NCI-H146 treated with DMSO at 0.1 percent for 48 hours (cell line): ENCODE data around the gene RNF217.

Source experiments
- DNase-seq: peaks from one replicate; lab custom pipeline; 2025; ENCODE audit not compliant: unreplicated experiment; lab: John Stamatoyannopoulos, UW

Gene RNF217

DNA sequence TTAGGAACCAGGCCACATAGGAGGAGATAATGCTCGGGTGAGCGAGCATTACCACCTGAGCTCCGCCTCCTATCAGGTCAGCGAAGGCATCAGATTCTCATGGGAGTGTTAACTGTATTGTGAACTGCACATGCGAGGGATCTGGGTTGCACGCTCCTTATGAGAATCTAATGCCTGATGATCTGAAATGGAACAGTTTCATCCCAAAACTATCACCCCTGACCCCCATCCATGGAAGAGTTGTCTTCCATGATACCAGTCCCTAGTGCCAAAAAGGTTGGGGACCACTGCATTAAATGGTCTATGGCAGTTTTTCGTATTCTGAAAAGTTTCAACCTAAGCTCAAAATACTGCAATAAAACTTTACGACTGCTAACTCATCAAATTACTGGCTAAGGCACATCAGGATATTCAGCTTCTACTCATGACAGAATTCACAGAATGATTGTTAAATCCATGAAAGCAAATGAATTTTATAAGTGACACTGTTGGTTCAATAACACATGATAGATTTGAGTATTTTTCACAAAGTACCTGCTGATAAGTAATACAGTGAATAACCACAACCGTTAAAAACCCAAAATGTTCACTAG is 25.9 kb downstream of the RNF217 start:
- no peak for DNase-seq

DNA sequence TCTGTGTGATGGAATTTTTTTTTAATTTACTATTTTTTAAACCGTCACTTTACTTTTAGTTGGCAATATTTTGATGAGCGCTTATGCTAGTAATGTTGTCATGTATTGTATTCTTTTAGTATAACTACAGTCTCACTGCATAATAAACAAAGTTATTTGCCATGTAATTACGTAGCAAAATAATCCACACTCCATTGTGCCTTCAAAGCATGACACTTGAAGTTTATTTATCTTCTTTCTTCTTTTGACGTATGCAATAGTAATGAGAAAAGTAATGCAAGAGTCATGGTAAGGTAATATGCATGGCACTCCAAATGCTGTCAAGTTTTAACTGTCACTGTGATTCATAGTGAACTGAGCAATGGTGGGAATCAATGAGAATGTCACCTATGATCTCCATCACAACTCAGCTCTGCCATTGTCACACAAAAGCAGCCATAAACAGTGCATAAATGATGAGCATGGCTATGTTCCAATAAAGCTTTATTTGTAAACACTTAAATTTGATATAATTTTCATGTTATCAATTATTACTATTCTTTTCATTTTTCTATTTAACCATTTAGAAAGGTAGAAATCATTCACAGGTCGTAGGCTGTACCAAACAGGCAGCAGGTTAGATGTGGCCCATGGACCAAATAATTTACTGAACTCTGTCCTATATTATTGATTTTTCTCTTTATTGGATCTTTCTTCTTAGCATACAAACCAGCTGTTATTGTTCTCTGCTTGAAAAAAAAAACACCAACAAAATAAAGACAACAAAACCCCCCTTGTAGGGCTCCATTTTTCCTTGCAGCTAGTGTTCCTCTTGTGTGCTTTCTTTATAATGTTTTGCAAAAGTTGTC is 27.1 kb downstream of the RNF217 start:
- DNase-seq, result no peak

- no peak for DNase-seq
Measured at GRCh38 chr6:124990988-124991387, 28.8 kb downstream of the RNF217 start.

GRCh38 chr6:124991764-124992295 is 29.6 kb downstream of the RNF217 start:
- no peak for DNase-seq

DNA sequence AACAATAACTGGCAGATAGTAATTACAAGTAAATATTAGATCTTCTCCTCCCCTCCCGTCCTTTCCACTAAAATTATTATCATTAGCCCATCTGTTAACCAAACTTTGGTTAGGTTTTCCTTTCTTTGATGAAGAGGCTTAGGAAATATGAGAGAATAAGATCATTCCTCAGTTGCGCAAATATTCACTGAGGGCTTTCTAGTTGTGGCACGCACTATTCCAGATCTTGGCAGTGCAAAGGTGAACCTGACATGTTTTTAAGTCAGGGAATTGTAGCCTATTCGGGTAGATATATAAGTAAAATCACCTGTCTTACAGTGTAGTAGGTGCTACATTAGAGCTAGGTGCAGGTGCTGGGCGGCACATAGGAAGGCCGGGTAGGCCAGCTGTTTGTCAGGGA is 31.1 kb downstream of the RNF217 start:
- DNase-seq, result peak; percentile 38

DNA sequence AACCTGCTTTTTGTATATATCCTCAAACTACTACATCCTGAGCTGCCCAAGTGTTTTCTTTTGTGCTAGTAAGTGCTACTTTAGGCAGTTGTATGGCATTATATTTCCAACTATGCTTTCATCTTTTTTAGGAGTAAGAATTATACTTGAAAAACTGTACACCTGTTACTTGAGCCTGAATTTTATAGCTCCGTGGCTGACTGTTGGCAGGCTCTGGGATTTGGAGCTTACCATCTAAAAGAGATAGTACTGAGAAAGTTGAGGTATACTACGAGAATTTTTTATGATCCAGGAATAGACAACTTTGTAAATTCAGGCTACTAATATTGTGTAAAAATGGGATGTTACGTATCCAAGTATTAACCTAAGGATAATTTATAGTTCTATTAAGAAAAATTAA is 32.4 kb downstream of the RNF217 start:
- no peak for DNase-seq

GRCh38 chr6:124995131-124995530 is 32.9 kb downstream of the RNF217 start:
- DNase-seq, result no peak

DNA sequence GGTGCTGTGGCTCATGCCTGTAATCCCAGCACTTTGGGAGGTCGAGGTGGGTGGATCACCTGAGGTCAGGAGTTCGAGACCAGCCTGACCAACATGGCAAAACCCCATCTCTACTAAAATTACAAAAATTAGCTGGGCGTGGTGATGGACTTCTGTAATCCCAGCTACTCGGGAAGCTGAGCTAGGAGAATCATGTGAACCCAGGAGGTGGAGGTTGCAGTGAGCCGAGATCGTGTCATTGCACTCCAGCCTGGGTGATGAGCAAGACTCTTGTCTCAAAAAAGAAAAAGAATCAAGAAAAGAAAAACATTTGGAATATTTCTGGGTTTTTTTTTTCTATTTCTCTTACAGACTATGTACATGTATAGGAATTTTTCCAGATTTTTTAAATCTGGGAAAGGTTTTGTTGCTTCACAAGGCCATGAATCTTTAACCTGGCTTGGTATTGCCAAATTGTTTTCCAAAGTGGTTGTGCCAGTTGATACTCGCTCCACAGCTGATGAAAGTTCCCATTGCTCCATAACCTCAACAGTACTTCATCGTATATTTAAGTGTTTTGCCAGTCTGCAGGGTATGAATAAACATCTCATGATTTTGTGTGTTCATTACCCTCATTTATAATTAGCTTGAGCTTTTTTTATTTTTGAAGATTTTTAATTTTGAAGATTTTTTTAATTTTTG is 33.5 kb downstream of the RNF217 start:
- DNase-seq, result no peak

DNA sequence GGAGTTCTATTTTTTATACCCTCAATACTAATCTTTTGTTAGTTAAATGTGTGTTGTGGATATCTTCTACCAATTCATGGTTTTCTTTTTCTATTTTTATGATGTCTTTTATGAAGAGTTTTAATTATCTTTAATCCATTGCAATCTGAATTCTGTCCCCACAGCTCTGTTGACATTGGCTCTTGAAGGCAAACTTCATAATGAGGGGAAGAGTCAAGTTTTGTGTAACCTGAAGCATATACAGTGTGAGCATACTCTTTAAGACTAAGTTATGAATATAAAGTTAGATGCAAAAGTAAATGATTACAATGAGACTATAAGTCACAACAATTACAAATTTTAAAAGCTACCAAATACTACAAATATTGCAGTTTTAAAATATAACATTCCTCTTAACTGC is 34.2 kb downstream of the RNF217 start:
- DNase-seq, result no peak

GRCh38 chr6:124997196-124997875 is 35.1 kb downstream of the RNF217 start:
- DNase-seq, result no peak

DNA sequence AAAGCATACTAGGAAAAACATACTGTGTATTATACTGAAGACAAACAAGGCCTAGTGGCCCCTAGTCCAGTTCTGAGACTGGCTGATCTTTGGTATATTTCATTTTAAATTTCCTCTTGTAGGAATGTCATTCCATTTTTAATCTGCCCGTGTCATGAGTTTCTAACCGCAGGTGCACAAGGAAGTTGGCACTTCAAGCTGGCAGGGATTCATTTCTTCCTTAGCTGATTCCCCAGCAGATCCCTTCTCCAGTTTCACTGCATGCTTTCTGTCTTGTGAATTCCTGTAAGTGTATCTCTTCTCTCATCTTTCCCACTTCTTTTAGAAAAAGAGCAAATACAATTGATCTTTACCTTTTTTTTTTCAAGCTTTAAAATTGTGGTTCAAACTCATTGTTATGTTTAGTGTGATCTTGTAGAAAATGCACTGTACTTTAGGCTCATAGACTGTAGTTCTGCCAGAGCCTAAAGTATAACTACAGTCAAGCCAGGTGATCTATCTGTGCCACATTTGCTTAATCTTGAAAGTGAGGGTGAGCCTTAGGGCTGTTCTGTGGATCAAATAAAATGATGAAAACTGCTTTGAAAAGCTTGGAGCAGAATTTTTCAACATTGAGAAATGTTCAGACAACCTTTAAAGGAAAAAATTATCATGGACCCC is 37.0 kb downstream of the RNF217 start:
- DNase-seq, result no peak

GRCh38 chr6:125001684-125002405 is 39.6 kb downstream of the RNF217 start:
- no peak for DNase-seq

GRCh38 chr6:125002406-125002741 is 40.1 kb downstream of the RNF217 start:
- DNase-seq, result no peak

- no peak for DNase-seq
Measured at GRCh38 chr6:125003070-125003469, 40.8 kb downstream of the RNF217 start.

- no peak for DNase-seq
Measured at GRCh38 chr6:125004198-125004597, 42.0 kb downstream of the RNF217 start.

- no peak for DNase-seq
Measured at GRCh38 chr6:125004797-125005595, 42.8 kb downstream of the RNF217 start.

DNA sequence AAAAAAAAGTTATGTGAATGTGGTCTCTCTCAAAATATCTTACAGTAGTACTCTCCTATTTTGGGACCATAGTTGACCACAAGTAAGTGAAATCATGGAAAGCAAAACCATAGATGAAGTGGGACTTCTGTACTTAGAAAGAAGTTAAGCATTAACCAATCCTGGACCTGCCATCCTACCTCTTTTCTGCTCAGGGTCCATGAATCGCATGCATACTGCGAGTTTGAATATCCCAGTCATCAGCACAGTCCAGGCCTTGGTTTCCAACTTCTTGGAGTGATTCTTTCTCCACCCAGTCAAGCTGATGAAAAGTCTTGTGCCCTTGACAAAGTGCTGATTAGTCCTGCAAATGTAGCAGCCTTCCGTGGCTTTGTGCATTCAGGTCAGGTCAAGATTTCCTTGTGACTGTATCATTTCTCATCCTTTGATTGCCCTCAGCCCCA is 46.0 kb downstream of the RNF217 start:
- no peak for DNase-seq

DNA sequence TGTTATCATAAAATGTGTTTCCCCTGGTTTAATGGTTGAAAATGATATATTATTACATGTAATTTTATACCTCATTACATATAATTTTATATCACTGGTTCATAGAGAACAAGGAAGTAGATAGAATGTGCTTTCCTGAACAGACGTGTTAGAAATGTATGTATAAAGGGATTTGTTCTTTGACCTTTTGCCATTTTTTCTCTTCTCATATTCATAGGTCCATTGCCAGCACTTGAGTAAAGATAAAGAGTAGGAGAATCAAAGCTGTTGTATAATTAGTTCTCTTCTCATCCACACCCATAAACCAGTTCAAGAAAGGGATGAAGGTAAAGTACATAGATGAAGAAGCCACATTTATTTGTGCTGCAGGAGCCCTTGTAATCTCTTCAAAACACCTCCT is 46.7 kb downstream of the RNF217 start:
- no peak for DNase-seq

GRCh38 chr6:125009578-125009977 is 47.3 kb downstream of the RNF217 start:
- no peak for DNase-seq
